HG03064 (cell line): ENCODE results near the gene ATP5IF1.

ENCODE experiments used
- ATAC-seq: cut with Tn5 transposase; IDR thresholded peaks from one replicate; pipeline ENCODE4 v1.9.1; 2021; ENCODE audit warnings: low read depth; ENCODE audit not compliant: unreplicated experiment

Gene ATP5IF1

DNA sequence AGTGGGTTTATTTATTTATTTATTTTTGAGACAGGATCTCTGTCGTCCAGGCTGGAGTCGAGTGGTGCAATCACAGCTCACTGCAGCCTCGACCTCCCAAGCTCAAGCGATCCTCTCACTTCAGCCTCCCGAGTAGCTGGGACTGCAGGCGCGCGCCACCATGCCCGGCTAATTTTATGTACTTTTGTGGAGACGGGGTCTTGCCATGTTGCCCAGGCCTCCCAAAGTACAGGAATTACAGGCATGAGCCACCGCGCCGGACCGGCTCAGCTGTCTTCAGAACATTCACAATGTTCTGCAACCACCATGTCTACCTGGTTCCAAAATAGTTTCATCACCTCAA, 2.7 kb upstream of the ATP5IF1 start:
- ATAC-seq, result no peak

DNA sequence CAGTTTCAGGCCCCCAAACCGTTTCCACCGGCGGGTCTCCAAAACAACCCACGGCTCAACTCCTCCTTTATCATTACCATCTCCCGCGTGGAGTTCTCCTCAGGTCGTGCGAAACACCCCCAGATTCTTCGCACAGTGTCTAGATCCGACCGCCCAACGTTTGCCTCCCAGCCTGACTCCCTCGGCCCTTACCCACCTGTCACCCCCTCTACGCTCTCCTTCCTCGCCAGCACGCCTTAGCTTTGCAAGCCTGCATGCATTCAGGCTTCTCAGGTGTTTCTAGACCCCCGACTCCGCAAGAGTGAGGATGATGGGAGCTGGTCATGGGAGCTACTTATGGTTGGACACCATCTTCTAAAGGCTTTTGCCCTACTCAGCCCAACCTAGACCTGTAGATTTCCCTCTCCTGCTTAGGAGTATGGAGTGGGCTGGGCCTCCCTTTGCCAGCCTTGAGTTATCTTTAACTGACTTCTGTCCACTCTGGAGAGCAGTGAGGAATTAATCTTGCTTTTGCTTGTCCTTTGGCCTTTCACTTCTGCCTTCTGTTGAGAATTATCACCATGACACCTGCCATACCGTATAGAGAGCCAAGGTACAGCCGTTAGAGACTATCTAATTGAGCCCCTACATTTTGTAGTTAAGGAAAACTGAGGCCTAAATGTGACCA, 865 bp downstream of the ATP5IF1 start:
- ATAC-seq, result no peak

DNA sequence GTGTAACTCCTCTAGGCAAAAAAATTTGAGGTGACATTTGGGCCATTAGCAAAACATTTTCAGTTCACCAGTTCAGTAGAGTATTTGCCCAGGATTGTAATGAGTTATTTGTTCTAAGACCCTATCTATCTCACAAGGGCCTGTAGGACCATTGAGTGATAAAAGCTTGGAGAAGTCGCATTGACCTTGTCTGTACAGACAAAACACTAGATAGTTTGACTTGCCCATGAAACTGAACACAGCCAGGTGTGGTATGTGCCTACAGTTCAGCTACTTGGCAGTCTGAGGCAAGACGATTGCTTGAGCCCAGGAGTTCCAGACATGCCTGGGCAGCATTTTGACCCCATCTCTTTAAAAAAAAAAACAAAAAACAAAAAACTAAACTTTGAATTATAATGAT, 3.1 kb downstream of the ATP5IF1 start:
- no peak for ATAC-seq

DNA sequence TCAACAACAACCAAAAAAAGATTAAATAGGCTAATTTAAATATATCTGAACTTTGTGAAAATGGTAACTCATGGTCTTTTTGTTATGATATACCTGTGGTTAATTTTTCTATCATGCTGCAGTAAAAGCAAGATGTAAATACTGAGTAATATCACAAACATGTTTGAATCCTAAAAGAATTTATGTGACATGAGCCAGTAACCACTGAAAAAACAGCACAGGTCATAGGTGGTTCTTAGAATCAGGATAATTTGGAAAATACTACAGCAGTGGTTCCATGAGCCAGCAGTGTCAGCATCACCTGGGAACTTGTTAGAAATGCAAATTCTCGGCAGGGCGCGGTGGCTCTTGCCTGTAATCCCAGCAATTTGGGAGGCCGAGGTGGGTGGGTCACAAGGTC, 4.1 kb downstream of the ATP5IF1 start:
- ATAC-seq, result no peak

DNA sequence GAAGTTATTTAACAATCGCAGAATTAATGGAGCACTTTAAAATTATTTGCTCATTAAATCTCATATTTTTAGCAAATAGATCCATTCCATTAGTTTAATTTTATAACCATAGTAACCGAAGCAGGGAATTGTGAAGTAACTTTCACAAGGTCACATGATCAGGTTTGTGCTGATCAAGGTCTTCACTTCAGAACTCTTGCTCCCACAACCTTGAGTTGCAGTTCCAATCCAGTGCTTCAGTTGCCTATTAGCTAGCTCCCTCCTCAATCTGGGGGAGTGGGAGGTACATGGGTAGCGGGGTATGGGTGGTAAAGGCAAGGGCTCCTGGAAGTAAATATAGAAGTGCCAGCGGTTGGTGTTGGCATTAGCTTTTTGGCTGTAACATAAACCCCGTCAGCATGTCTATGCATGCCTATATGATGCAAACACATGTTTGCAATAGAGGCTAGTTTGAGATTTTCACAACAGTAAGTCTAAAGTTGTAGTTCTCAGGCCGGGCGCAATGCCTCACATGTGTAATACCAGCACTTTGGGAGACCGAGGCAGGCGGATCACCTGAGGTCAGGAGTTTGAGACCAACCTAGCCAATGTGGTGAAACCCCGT, 5.8 kb downstream of the ATP5IF1 start:
- no peak for ATAC-seq

DNA sequence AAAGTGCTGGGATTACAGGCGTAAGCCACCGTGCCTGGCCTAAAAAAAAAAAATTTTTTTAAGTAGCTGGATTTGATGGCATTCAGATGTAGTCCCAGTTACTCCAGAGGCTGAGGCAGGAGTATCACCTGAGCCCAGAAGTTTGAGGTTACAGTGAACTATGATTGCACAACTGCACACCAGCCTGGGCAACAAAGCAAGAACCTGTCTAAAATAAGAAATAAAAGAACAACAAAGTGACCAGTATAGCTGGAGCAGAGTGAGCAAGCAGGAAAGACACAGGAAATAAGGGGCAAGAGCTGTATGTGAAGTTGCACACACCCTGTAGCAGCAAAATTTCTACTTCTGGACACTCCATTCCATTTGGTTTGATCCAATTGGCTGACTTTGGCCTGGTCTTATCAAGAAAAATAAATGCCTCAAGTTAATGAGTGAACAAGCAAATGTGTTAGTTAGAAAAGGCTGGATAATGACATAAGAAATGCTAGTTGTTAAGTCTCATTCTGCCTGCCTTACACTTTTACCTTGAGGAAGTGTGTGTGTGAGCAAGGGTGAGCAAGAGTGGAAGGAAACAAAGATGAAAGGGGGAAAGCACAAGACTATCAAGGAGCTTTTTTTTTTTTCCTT, 7.9 kb downstream of the ATP5IF1 start:
- ATAC-seq, result no peak

DNA sequence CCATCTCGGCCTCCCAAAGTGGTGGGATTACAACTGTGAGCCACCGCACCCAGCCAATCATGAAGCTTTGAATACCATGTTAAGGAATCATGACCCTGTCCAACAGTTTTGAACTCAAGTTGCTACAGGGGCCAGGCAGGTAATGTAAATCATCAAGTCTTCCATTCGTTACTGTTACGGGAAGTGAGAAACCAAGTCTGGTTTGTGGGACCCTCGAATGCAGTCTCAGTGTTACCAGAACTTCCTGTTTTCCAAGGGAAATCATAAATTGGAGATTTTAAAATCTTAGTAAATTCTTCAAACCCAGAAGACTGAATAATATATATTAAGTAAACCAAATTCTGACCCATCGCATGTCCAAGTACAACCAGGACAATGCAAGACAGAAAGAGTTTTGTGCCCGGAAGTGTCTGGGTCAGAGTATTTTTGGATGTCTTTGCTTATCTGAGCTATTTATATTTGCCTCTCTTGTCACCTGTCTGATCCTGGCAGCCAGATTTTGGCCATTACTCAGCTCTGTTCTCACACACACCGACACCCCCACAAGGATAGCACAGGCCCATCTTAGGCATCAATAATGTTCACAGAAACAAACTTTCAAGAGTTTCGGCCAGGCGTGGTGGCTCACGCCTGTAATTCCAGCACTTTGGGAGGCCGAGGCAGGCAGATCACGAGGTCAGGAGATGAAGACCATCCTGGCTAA, 8.8 kb downstream of the ATP5IF1 start:
- no peak for ATAC-seq

DNA sequence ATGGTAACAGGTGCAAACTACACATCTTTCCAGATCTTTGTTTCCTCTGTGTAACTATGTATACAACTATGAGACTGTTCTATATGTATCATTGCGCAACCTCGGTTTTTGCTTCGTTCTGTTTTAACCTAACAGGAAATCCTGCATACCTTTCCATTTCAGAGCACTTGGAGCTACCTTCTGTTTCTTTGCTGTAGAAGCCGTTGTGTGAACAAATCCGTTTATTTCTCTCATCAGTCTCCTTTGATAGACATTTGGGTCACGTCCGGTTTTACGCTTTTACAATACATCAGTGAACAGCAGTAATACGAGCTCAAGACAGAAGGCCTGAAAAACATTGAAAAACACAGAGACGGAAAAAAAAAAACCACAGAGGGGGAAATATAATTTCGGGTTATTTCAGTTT, 10.5 kb downstream of the ATP5IF1 start:
- no peak for ATAC-seq

DNA sequence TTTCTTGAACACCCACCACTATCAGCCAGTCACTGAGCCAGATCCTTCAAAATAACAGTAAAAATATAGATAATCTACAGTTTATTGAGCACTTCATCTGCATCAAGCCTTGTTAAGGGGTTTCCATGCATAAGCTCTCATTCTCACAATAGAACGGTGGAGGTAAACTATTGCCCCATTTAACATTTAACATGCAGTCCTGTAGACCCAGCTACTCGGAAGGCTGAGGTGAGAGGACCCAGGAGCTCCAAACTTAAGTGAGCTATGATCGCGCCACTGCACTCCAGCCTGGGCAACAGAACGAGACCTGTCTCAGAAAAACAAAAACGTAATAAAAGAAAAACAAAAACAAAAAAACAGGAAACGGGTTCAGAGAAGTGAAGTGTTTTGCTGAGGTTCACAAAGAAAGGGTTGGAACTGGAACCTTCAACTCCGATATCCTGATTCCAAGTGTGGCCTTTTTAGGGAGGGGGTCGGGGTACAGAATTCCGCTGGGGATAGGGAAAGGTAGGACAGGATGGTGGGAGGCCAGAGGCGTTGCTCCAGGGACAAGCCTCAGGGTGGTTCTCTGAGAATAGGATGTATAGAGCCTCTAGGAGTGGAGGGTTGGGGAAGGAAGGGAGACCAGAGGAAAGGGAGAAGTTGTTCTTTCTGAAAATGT, 11.8 kb downstream of the ATP5IF1 start:
- no peak for ATAC-seq

DNA sequence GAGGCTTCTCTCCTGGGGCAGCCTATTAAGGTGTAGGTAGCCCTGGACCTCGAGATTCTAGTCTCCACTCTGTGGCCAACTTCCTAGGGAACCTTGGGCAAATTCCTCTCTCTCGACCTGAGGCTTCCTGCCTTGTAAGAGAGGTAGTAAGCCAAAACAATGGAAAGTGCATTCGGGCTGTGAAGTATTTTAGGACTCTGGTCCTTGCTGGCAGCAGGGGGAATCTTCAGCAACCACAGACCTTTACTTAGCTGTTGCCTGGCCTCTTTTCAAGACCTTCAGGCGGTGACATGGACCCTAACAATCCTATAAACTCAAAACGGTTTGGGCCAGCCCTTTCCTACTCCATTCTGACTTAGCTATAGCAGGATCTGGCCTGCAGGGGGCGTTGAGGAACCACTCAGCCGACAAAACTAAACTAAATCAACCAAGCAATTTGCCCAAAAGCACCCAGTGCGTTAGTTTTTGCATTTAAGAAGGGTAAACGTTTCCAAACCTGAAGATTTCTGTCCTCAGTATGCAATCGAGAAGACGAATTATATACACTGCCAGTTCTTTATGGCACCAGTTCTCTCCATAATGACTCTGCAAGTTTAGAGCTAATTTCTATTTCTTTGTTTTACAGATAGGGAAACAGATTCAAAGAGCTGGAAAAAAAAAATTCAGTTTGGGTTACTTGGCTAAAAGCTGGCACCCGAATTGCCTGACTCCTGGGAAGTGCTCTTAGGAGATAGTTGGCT, 12.5 kb downstream of the ATP5IF1 start:
- no peak for ATAC-seq

DNA sequence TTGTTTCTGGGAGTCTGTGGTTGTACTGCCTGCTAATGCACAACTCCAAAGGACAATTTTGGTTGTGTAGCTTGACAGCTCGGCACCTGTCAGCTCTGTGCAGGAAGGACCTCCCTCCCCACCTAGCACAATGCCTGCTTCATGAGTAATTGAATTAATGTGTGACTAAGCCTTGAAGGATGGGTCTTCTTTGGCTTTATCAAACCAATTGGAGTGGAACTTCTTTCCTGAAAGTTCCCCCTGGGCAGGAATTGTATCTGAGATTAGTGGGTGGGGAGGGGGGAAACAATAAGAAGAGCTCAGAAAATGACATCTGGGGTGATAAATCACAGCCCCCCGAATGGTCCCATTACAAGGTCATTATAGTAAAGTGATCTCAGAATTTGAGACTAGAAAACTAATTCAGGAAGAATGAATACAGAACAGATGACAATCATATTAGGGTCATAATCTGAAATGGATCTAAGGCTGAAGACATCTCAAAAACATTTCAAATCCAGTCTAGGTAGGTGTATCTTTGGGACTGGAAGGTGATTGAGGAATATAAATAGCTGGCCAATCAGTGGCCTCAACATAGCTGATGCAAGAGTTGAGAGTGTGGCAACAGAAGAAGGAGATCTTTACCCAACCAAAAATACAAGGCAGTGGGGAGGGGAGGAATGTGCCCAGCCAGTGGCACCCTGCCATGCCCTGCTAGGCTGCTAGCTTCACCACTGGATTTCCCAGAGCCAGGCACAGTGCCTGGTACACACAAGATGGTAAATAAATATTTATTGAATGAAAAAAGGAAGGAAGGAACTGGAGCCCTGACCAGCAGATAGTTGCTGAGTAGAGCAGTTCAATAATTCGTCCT, 13.3 kb downstream of the ATP5IF1 start:
- no peak for ATAC-seq

DNA sequence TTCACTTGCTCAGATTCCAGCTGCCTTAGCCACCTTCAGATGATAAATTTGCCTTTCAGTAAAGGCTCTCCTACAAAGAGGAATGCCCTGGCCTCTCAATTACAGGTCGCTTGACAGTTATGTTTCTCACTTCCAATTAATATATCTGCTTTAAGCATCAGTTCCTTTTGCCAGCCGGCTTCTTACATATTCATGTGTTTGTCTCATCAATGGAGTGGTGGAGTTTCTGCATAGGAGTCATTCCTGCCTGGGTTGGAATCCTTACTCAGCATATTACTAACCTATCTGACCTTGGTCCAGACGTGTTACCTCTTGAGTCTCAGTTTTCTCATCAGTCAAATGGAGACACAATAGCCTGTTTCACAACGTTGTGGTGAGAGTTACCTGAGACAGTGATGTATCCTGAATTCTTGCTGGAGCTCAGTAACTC, 14.0 kb downstream of the ATP5IF1 start:
- ATAC-seq, result no peak

DNA sequence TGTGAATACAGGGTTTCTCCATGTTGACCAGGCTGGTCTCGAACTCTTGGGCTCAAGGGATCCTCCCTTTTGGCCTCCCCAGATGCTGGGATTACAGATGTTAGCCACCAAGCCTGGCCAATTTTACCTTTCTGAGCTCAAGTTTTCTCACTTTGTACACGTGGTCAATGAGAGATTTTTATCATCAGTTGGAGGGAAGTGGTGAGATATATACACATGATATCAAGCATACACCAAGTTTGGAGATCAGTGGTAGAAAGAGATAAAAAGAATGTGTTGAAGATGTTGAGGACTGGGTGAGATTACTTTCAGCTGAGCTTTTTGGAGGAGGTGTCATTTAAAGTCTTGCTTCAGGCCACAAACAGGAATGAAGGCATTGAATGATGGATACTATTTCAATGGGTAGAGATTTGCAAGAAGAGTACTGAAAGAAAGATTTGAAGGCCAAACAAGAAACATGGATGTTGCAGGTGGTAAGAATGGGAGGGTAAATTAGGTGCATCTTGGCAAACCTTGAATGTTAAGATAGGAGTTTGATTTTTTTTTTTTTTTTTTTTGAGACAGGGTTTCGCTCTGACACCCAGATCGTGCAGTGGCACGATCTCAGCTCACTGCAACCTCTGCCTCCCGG, 20.4 kb downstream of the ATP5IF1 start:
- ATAC-seq, result no peak

DNA sequence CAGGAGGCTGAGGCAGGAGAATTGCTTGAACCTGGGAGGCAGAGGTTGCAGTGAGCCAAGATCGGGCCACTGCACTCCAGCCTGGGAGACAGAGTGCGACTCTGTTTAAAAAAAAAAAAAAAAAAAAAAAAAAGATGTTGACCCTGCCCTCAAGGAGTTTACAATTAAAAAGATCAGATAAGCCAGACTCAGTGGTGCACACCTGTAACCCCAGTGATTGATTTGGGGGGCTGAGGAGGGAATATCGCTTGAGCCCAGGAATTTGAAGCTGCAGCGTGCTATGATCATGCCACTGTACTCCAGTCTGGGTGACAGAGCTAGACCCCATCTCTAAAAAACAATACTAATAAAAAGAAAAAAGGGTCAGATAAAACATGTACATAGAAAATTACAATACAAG, 21.8 kb downstream of the ATP5IF1 start:
- ATAC-seq, result no peak

DNA sequence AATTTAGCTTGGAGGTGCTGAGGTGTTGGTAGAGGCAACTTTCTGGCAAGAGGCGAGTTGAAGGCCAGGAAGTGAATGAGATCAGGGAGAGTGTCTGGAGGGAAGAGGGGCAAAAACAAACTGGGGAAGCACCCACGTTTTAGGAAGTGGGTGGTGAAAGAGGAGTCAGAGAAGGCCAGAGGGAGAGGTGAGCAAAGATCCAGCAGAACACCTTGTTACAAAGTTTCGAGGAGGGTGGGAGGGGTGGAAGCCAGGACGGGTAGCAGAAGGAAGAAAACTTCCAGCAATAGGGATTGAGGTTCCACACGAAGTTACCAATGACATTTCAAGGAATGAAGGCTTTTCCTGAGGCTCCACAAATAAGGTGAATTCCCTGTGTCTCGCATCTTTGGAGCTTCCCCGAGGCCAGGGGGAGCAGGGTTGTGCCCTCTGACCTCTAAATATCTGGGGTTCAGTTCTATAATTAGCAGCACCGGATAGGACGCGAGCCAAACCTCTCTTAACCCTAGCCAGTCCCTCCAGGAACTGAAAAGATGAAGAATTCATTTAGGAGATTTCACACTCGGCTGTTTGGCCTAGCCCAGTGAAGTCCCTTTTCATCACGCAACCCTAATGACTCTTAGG, 22.8 kb downstream of the ATP5IF1 start:
- ATAC-seq, result no peak

DNA sequence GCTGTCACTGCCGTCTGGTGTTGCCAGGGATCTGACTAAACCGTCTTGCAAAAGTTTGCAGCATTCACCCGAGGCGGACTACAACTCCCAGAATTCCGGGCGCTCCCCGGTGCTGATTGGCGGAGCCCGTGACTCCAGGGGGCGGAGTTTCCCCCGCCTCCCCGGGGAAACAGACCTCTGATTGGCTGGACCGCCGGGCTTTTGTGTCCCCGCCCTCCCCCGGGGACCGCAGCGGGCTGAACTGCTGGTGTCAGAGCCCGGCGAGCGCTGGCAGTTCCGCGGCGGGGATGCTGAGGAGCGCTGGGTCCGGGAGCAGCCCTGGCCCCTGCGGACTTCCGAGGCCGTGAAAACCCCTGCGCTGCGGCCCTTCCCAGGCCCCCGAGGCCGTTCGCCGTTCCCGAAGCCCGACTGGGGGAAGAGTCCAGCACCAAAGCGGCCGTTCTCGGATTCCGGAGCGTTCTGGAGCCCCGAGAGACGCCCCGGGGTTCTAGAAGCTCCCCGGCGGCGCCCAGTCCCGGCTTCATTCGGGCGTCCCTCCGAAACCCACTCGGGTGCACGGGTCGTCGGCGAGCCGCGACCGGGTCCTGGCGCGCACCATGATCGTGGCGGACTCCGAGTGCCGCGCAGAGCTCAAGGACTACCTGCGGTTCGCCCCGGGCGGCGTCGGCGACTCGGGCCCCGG, 23.5 kb downstream of the ATP5IF1 start, which contains the start of gene SESN2:
TSS of gene SESN2 (plus strand) at position 267 of the 682 bp plus-strand sequence. CDS start at position 597, 330 bp downstream.
- ATAC-seq, result peak; percentile 92

DNA sequence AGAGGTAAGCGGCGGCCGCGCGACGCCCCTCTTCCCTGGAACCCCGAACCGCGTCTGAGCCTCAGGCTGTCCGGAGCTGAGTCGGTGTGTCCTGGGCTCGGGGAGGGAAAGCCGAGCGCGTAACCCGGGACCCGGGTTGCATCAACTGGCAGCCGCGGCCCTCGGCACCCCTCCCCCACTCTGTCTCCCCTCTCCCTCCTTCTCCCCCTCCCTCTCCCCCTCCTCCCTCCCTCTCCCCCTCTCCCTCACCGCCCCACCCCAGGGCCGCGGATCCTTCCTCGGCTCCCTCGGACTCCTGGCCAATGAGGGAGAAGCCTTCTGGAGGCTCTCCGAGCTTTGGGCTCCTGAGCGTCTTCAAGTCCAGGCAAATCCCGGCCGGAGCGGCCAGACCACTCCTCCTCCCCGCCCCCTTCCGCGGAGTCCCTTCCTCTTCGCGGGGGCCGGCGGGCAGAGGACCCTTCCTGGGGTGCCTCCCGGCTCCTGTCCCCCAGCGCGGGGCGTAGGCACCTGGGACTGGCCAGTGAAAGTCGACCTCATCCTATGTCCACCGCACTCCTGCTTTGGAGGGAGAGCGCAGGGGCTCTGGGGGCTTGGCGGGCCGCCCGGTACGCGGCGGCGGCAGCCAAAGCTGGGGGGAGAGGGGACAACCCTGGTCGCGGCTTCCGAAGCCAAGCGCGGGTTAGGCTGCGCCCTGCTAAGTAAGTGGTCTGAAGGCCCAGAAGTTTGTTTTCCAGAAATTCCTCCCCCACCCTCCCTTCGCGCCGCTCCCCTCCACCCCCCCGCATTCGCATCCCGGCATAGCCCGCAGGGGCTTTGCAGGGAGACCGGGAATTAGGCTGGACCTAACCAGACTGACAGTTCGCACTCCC, 24.2 kb downstream of the ATP5IF1 start:
- ATAC-seq, result no peak
